PFSK-1 (cell line): ENCODE results near the gene ERBB4.

Source experiments
- REST ChIP-seq, 2 experiments: IDR thresholded peaks; 2 replicates each; pipeline versions ENCODE4 v1.6.1 to v1.8.0; 2011 to 2012; ENCODE audit warnings: low read depth in 2 of 2, low read length in 2 of 2, control low read depth in 1 of 2, inconsistent platforms in 1 of 2, mild to moderate bottlenecking in 1 of 2, moderate library complexity in 1 of 2; ENCODE audit not compliant: insufficient read depth in 1 of 2
- TAF1 ChIP-seq: IDR thresholded peaks from 2 replicates; pipeline ENCODE4 v1.6.1; 2012; ENCODE audit warnings: low read length, control low read depth, borderline replicate concordance; ENCODE audit not compliant: insufficient read depth

GRCh38 chr2:212249451-212249850 is 289.2 kb downstream of the ERBB4 start:
- TF ChIP-seq REST (IDR thresholded peaks at IDR 0.05; ENCODE audit: insufficient read depth in 1 of 2, low read depth in 2 of 2, low read length in 2 of 2) (no peak), TAF1 (no peak)
